ENCODE data around the gene HSD3B7. TPM values are rescaled to one million over a fixed set of nuclear protein-coding genes. Genes with fewer than 3 reads are reported as not detected.

Gene HSD3B7
- total RNA-seq, 1 experiment from 2014 or later = 5.5 TPM

GRCh38 chr16:30987581-30988190 lies 2.7 kb downstream of the HSD3B7 start:
- Histone ChIP-seq H3K23ac (ENCODE audit: insufficient read length, low read depth, low read length) (no peak overlapping the region), H3K9me3 (ENCODE audit: control insufficient read depth, low read depth, low read length) (no peaks in the 10 kb centered on the region), H2BK120ac (ENCODE audit: low read depth, low read length, poor library complexity, severe bottlenecking) (no peak overlapping the region), H2BK12ac (ENCODE audit: insufficient read length, low read depth, low read length) (no peak overlapping the region), H3K9ac (ENCODE audit: extremely low read depth, insufficient read length, low read length) (no peak overlapping the region), H4K91ac (ENCODE audit: insufficient read length, low read depth, low read length) (no peak overlapping the region), H2AFZ (ENCODE audit: low read length) (no peak overlapping the region), H3K4ac (ENCODE audit: low read depth, low read length) (no peak overlapping the region), H3K4me2 (ENCODE audit: insufficient read depth, insufficient read length, low read length) (no peak overlapping the region), H4K8ac (replicated peaks; ENCODE audit: insufficient read length, low read depth, low read length) (no peak overlapping the region), H2BK5ac (ENCODE audit: insufficient read length, low read length) (no peak overlapping the region), H2BK15ac (ENCODE audit: low read depth, low read length) (no peak overlapping the region), H3K4me1 (ENCODE audit: insufficient read depth, low read length) (no peaks in the 10 kb centered on the region), H3T11ph (ENCODE audit: low read length) (no peak overlapping the region), H3K79me2 (ENCODE audit: insufficient read depth, low read length) (no peaks in the 10 kb centered on the region), H3K18ac (ENCODE audit: insufficient read length, low read depth, low read length) (no peak overlapping the region), H4K20me1 (ENCODE audit: control insufficient read depth, insufficient read depth, insufficient read length) (no peaks in the 10 kb centered on the region), H3K56ac (ENCODE audit: insufficient read length, low read depth, low read length) (no peak overlapping the region), H3K27me3 (ENCODE audit: insufficient read depth, low read length) (no peaks in the 10 kb centered on the region), H3K14ac (ENCODE audit: insufficient read depth, low read length) (no peak overlapping the region), H2AK5ac (ENCODE audit: insufficient read length, low read length) (no peak overlapping the region), H3K23me2 (ENCODE audit: insufficient read length, low read depth, low read length, poor library complexity, severe bottlenecking) (no peaks in the 10 kb centered on the region), H2BK20ac (ENCODE audit: low read depth, low read length, poor library complexity, severe bottlenecking) (no peak overlapping the region), H3K27ac (ENCODE audit: insufficient read length, low read depth, low read length) (no peak overlapping the region), H3K79me1 (ENCODE audit: insufficient read depth, low read depth, low read length, poor library complexity, severe bottlenecking) (no peaks in the 10 kb centered on the region), H4K5ac (ENCODE audit: insufficient read length, low read depth, low read length) (no peak overlapping the region)
- no peak for TF ChIP-seq CTCF (conservative IDR thresholded peaks at IDR 0.05)
- no CpG with 5 or more reads among the region's 30 CpGs for WGBS (ENCODE audit: extremely low coverage, insufficient read length, low lambda C conversion rate)
- Mint-ChIP-seq H3K36me3 (ENCODE audit: insufficient read depth in 1 of 3, low read depth in 3 of 3) (peaks cover 2 to 23% (median 15%) of the 10 kb centered on the region in 3 experiments; a peak in 6 of 7 replicates), H3K27me3 (ENCODE audit: low read depth) (no peaks in the 10 kb centered on the region; the same call in 1 of the 2 replicates), H3K9me3 (no peaks in the 10 kb centered on the region), H3K4me1 (peaks cover 5 to 10% of the 10 kb centered on the region in 2 experiments), H3K27ac (no peak overlapping the region), H3K4me3 (no peak overlapping the region)
- DNase-seq = no peak
